Activated naive CD4-positive, alpha-beta T cell treated with Interleukin-2 at 50 U/mL for 16 hours (primary cell): Measurements from ENCODE around the gene AADACL2.
"Not testable (repeated sequence)": the region's sequence is repeated elsewhere in the genome, so short reads cannot be mapped to it uniquely, and the experiment has no call there.

Source experiments
- DNase-seq: peaks from one replicate; pipeline ENCODE4 v3.0.0-alpha.2; 2020

The AADACL2 gene

DNA sequence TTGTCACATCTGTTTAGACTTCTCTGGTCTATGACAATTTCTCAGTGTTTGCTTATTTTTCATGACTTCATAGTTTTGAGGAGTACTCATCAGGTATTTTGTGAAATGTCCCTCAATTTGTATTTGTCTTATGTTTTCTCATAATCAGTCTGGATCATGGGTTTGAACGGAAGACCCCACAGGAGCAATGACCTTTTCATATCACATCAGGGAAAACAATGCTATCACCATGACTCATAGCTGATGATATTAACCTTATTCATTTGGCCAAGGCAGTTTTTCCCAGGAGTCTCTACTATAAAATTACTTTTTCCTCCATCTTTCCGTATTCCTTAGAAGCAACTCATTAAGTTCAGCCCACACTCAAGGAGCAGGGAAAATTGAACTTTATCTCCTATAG lies 32.7 kb downstream of the AADACL2 start:
- DNase-seq: no peak

- DNase-seq: no peak
These were observed 34.7 kb downstream of the AADACL2 start for GRCh38 chr3:151768393-151768930.

DNA sequence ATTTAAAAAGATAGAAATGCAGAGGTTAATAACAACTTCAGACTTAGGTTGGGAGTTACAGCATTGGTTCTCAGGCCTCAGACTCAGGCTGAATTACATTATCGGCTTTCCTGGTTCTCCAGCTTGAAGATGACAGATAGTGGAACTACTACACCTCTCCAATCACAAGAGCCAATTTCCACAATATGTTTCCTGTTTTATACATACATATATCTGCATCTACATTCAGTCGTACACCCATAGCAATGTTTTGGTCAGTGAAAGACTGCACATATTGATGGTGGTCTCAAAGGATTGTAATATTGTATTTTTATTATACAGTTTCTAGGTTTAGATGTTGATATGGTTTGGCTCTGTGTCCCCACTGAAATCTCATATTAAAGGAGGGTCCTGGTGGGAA lies 35.4 kb downstream of the AADACL2 start:
- DNase-seq: no peak

DNA sequence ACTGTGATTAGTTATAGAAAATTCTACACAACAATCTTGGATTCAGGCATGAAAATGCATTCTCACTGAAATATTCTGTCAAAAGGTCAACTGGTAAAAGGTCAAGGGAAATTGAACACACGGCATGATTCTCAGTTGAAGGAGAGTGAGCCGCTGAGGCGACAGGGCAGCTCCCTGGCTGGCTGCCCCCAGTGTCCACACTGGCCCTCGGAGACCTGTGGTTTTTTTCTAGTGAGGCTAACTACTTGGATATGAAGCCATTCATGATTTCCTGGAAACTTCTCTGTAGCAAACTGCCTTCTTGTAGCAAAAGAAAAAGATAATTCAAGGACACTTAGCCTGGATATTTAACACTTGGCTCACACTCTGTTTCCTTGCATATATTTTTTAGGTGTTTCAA lies 37.2 kb downstream of the AADACL2 start:
- no peak for DNase-seq

GRCh38 chr3:151772825-151773480 lies 39.2 kb downstream of the AADACL2 start:
- no peak for DNase-seq

DNA sequence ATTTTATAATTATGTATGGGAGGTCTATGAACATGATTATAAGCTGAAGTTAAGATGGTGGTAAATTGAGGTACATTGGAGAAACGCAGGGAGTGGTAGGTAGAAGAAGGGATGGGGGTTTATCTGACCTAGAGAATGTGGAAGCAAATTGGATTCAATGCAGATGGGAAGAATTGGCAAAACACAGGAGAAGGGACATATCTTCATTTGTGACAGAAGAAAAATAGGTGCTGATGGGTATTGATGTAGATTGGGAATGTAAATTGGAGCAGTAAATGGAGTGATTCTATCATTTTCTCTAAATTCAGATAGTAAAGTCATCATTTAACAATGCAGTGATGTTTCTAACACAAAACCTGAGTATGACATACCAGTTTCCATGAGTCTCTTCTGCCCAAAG lies 40.5 kb downstream of the AADACL2 start:
- no peak for DNase-seq

GRCh38 chr3:151774910-151775309 lies 41.2 kb downstream of the AADACL2 start:
- DNase-seq: no peak

- DNase-seq: no peak
These were observed 41.9 kb downstream of the AADACL2 start for GRCh38 chr3:151775314-151776258.

GRCh38 chr3:151776259-151776740 lies 42.6 kb downstream of the AADACL2 start:
- no peak for DNase-seq

DNA sequence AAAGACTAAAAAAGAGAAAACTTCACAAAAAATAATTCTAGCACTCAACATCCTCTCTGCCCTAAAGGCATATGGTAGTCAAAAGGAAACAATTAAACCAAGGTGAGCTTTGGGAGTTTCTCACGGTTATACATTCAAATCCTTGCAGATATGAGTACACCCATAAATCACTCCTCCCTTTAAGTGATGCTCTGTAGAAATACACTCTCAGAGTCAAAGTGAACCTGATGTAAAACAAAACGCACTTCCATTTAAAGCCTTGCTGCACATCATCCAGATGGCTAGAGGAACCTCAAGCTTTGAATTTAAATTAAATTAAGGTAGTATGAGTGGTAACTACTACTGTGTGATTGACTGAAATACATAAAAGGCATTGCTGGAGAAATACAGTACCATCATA lies 44.2 kb downstream of the AADACL2 start:
- DNase-seq: no peak

- DNase-seq: no peak
These were observed 53.9 kb downstream of the AADACL2 start for GRCh38 chr3:151787626-151788025.

- no peak for DNase-seq
These were observed 54.7 kb downstream of the AADACL2 start for GRCh38 chr3:151788401-151788800.

DNA sequence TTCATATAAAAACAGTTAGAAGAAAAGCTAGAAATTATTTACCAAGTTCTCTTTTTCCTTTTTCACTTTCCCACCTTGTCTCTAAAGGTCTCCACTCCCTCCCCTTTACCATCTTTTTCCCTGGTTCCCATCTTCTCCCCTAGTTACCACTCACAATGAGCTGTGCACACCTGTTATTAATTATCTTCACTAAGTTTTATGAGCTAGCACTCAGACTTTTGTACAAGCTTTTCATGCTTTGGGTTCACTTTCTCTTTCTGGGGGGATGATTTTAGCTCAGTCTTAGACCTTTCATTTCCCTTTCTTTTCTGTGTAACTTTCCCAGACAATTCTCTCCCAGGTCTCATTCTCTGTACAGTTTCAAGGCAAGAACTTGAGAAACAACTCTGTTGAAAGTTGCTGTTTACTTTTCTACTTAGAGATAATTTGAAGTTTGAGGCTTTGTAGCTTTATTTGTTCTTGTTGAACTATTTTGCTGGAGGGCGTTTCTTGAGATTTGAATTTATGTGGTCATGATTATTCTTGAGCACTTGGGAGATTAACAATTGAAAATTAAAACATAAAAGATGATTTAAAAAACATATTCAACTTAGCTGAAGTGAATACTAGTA lies 56.2 kb downstream of the AADACL2 start:
- no peak for DNase-seq

DNA sequence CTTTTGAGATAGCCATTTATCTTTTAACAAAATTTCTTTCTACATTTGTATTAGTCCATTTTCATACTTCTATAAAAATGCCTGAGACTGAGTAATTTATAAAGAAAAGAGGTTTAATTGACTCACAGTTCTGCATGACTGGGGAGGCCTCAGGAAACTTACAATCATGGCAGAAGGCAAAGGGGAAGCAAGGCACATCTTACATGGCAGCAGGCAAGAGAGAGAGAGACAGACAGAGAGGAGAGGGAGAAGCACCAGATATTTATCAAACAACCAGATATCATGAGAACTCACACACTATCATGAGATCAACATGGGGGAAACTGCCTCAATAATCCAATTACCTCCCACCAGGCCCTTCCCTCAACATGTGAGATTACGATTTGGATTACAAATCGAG lies 57.0 kb downstream of the AADACL2 start:
- DNase-seq: not testable (repeated sequence)

GRCh38 chr3:151792411-151792810 lies 58.7 kb downstream of the AADACL2 start:
- no peak for DNase-seq

GRCh38 chr3:151793636-151794035 lies 59.9 kb downstream of the AADACL2 start:
- no peak for DNase-seq

DNA sequence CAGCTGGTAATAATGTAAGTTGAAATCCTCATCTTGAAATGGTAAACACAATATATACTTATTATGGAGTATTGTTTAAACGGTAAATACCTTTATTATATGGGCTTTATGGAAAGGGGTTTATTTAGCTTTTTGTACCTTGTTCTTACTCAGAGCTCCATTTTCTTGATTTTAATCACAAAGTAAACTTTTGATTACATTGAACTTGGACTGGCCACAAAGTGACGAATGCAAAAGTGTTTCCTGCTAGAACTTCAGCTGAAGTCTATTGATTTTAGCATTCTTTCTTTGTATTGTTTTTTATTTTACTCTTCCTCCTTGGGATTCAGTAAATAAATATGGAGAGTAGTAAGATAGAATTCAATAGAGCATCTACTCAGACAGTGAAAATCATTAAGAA lies 60.4 kb downstream of the AADACL2 start:
- DNase-seq: no peak

DNA sequence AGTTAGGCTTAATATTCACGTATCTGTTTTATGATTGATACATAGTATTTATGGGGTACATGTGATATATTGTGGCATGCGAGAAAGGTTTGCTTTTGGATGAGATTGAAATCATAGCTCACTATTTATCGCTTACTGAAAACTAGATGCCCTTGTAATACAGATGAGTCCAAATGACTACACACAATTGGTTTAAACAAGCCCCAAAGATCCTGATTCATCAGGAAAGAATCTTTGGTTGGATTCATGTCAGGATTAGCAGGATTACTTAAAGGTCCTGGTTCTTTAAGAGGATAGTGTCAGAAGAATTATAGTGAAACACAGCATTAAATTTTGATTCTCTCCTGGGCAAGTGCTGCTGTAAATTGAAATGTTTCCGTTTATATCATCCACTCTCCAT lies 61.5 kb downstream of the AADACL2 start:
- no peak for DNase-seq

DNA sequence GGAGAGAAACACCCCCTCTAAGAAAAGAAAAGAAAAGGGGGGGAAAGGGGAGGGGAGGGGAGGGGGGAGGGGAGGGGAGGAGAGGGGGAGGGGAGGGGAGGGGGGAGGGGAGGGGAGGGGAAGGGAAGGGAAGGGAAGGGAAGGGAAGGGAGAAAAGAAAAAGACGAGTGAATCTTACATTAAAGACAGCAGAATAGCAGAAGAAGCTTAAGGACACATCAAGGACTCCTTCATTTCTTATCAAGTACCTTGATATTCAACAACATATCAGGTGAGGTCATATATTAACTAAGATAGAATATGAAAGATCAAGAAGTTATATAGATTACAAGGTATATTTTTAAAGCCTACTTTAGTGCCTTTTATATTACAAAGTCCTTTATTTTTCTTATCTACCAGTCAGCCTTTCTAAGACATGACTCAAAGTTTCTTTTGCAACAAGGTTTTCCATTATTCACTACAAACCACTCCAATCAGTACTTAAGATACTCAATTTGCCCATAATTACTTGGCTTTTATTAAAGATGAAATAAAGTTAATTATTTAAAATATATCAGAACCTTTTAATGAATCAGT lies 62.5 kb downstream of the AADACL2 start:
- no peak for DNase-seq

DNA sequence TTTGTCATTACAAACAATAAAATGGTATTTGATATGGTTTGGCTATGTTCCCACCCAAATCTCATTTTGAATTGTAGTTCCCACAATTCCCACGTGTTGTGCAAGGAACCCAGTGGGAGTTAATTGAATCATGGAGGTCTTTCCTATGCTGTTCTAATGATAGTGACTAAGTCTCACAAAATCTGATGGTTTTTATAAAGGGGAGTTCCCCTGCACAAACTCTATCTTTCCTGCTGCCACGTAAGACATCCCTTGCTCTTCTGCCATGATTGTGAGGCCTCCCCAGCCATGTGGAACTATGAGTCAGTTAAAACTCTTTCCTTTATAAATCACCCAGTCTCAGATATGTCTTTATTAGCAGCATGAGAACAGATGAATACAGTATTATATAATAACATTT lies 64.7 kb downstream of the AADACL2 start:
- DNase-seq: no peak

DNA sequence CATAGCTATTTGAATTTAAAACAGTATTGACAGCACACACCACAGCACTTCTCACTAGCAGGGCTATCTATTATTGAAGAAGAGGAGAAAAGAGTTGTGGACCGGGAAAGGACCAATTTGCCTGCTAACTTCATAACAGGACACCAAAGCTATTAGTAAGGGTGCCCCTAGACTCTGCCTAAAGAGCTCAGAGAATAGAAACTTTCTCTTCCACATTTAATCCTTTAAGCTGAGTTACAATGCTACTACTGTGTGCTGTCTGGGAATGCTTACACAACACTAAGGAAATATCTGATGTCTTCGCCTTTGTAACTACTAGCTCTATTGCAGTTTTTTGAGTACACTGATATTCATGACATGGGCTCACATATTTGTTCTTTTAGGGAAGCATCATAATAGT lies 66.7 kb downstream of the AADACL2 start:
- DNase-seq: no peak

- DNase-seq: no peak
These were observed 70.5 kb downstream of the AADACL2 start for GRCh38 chr3:151804267-151804666.

DNA sequence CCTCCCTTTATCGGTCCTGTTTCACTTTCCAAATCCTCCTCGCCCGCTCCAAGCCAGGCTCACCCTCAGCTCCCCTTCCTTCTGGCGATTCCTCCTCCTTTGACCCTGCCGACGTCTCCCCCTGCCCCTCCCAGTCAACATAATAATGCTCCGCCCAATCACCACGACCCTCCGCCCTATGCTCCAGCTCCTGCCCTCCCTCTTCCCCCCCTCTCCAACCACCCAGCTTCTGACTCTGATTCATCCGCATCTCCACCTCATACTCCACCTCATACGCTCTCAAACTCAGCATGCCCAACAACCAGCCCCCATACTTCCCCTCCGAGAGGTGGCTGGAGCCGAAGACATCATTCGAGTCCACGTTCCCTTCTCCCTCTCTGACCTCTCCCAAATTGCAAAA lies 73.1 kb downstream of the AADACL2 start:
- DNase-seq: no peak
